HepG2 (cell line): ENCODE results near the gene BLOC1S4. TPM values are rescaled to one million over a fixed set of nuclear protein-coding genes. Genes with fewer than 3 reads are reported as not detected.

Experiments used
- CBX2 ChIP-seq, 2 experiments: fragments of 200-600 bp in 1 of 2; sonication (generic); formaldehyde crosslinking in 1 of 2; IDR thresholded peaks; 2 replicates each; pipeline versions ENCODE4 v1.7.0 to v1.8.1; 2018 to 2022; ENCODE audit warnings: low read depth in 2 of 2, low read length in 1 of 2, mild to moderate bottlenecking in 1 of 2, missing genetic modification reagents in 1 of 2
- DPF2 ChIP-seq: sonication (generic); formaldehyde crosslinking; IDR thresholded peaks from 2 replicates; pipeline ENCODE4 v1.4.0; 2020; ENCODE audit warnings: mild to moderate bottlenecking, low read depth, missing genetic modification reagents, borderline replicate concordance
- FOXJ3 ChIP-seq: sonication (generic); formaldehyde crosslinking; IDR thresholded peaks from 2 replicates; pipeline ENCODE4 v1.4.0; 2020; ENCODE audit warnings: missing genetic modification reagents, mild to moderate bottlenecking, borderline replicate concordance
- KAT7 ChIP-seq: IDR thresholded peaks from 2 replicates; pipeline ENCODE4 v1.6.1; 2018; ENCODE audit warnings: borderline replicate concordance, missing compliant biosample characterization
- MAX ChIP-seq: IDR thresholded peaks from 2 replicates; pipeline ENCODE4 v1.6.1; 2012; ENCODE audit warnings: inconsistent platforms
- RNF219 ChIP-seq: sonication (generic); formaldehyde crosslinking; IDR thresholded peaks from 2 replicates; pipeline ENCODE4 v1.5.0; 2020; ENCODE audit warnings: mild to moderate bottlenecking, missing genetic modification reagents
- SP2 ChIP-seq: sonication (generic); formaldehyde crosslinking; IDR thresholded peaks from 2 replicates; pipeline ENCODE4 v1.5.1; 2020; ENCODE audit warnings: mild to moderate bottlenecking, missing genetic modification reagents
- USF2 ChIP-seq, 2 experiments: sonication (generic) in 1 of 2; formaldehyde crosslinking in 1 of 2; IDR thresholded peaks; 2 replicates each; pipeline versions ENCODE4 v1.5.1 to v1.6.1; 2011 to 2020; ENCODE audit warnings: borderline replicate concordance in 1 of 2, low read depth in 1 of 2, low read length in 1 of 2, mild to moderate bottlenecking in 1 of 2, missing genetic modification reagents in 1 of 2, moderate library complexity in 1 of 2
- ZBTB37 ChIP-seq: sonication (generic); formaldehyde crosslinking; IDR thresholded peaks from 2 replicates; pipeline ENCODE4 v1.4.0; 2020; ENCODE audit warnings: mild to moderate bottlenecking, missing genetic modification reagents
- ZBTB43 ChIP-seq: sonication (generic); formaldehyde crosslinking; conservative IDR thresholded peaks from 2 replicates; pipeline ENCODE4 v1.4.0; 2020; ENCODE audit warnings: missing genetic modification reagents
- ZBTB8A ChIP-seq: sonication (generic); formaldehyde crosslinking; IDR thresholded peaks from 2 replicates; pipeline ENCODE4 v1.4.0; 2020; ENCODE audit warnings: mild to moderate bottlenecking, low read depth, missing genetic modification reagents, borderline replicate concordance
- ZNF281 ChIP-seq: sonication (generic); formaldehyde crosslinking; IDR thresholded peaks from 2 replicates; pipeline ENCODE4 v1.4.0; 2020; ENCODE audit warnings: missing genetic modification reagents, borderline replicate concordance
- ZNF354B ChIP-seq: sonication (generic); formaldehyde crosslinking; IDR thresholded peaks from 2 replicates; pipeline ENCODE4 v1.8.0; 2022; ENCODE audit warnings: mild to moderate bottlenecking, missing genetic modification reagents
- ZNF784 ChIP-seq: sonication (generic); formaldehyde crosslinking; IDR thresholded peaks from 2 replicates; pipeline ENCODE4 v1.5.1; 2020; ENCODE audit warnings: missing genetic modification reagents, mild to moderate bottlenecking, borderline replicate concordance
- polyA plus RNA-seq, 8 experiments: library from polyadenylated mRNA; depleted of rRNA in 3 of 8; stranded (reverse) in 7 of 8; unstranded in 1 of 8; fragments of >200 nt; fragmentation: Illumina TruSeq in 4 of 8; extraction: Trizol in 4 of 8; gene quantifications; 2 replicates each; pipeline versions ENCODE4 v1.2.1 to v1.2.3, GENCODE V29; 2011 to 2016; ENCODE audit warnings: low read depth in 4 of 8, missing spikeins in 1 of 8, mixed read lengths in 1 of 8; ENCODE audit not compliant: insufficient read depth in 1 of 8
- total RNA-seq, 5 experiments: library from RNA; depleted of rRNA; stranded (reverse); fragments of >200 nt; fragmentation: Illumina TruSeq; extraction: Trizol; gene quantifications; 2 replicates each; pipeline ENCODE4 v1.2.3, GENCODE V29; 2016; ENCODE audit warnings: low read depth in 1 of 5

The BLOC1S4 gene
- total and polyA plus RNA-seq, 2 of the 13 experiments (the other 11 are each of a cell fraction or from before 2014, with no cell fraction given), result 15.5 to 20.9 TPM

GRCh38 chr4:6716018-6716911 lies at the start of gene BLOC1S4 (continued):
- TF ChIP-seq SP2 (peak; percentile 19; the same call in 1 of the 2 replicates), RNF219 (no peak), KAT7 (CRISPR knock-in tag) (peak; percentile 97), USF2 (IDR thresholded peaks at IDR 0.05; ENCODE audit: low read depth, low read length) (no peak), USF2 (CRISPR knock-in tag; IDR thresholded peaks at IDR 0.05; ENCODE audit: borderline replicate concordance) (0 out of 2 replicates have a peak, but pooled peaks have one; percentile 20), ZBTB8A (CRISPR knock-in tag) (no peak), CBX2 (IDR thresholded peaks at IDR 0.05; ENCODE audit: low read depth, low read length) (no peak), CBX2 (CRISPR knock-in tag; IDR thresholded peaks at IDR 0.05; ENCODE audit: low read depth) (no peak), MAX (peak; percentile 75), ZNF354B (0 out of 2 replicates have a peak, but pooled peaks have one; percentile 48), ZNF281 (CRISPR knock-in tag) (0 out of 2 replicates have a peak, but pooled peaks have one; percentile 5), FOXJ3 (CRISPR knock-in tag) (no peak), ZNF784 (no peak), DPF2 (CRISPR knock-in tag) (no peak), ZBTB37 (CRISPR knock-in tag) (no peak), ZBTB43 (CRISPR knock-in tag) (peak; percentile 62; the same call in 1 of the 2 replicates)
